ENCODE data around the gene C15orf40.

The C15orf40 gene

DNA sequence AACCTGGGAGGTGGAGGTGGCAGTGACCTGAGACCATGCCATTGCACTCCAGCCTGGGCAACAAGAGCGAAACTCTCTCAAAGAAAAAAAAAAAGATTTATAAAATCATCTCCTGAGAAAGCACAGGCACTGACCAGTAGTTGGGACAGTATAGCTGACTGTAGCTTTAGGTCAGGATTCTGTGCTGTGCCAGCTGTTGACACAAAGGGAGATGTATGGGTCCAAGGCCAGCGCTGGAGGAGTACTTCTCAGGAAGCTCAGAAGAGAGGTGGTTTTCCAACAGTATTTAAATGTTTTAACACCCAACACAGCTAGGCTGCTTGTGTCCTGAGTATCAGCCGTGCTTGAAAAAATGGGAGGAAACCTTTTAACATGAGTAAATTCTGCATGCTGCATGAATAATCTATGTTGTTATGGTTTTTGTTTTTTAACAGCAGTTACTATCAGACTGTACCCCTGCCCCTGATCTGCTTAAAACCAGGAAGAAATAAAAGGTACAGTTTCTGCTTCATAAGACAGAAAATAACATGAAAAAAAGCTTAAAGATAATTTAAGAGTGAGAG is 18.9 kb downstream of the C15orf40 start:
- DNase-seq: no peak

DNA sequence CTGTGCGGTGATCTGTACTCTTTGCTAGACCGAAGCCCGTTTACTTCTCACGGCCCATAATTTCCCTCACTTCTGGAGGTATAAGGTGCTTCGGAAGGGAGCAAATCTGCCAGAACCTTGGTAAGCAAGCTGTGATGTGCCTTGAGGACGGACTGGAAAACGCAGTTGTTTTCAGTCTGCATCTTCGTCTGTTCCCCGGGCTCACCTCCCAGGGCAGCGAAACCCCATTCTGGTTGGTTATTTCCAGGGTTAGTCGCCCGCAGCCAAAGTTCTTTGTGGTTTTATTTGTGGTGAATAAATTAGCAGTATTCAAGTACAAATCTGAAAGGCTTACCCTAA is 25.0 kb downstream of the C15orf40 start:
- DNase-seq: no peak

DNA sequence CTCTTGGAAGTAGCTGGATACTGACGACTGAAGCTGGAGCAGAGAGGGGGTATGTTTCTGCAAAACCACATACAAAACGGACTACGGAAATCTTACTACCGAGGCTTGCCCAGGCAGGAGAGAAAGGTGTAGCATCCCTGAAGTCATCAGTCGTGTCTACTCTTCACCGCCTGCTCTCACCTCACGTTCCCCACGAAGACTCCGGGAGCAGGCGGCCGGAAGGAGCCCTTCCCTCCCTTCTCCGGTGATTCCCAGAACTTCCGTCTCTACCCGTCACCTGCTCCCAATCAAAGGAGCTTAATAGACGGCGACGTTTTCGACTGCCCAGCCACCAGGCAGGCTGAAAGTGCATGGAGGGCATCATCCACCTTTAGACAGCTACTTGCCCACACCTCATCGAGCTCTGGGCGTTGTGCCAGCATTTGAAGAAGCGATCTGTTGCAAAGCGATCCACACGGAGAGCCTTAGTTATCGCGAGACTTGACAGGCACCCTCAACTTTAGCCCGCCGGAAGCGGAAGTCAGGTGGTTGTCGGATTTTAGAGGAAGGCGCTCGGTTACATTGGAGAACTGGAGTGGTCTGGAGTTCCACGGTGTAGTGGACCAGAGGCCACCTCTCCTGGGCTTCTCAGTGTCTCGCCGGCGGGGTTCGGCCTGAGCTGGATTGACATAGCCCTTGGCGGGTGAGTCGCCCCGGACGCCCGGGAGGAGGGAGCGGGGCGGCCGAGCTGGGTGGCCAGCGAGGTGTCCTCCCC is 25.6 kb downstream of the C15orf40 start, which contains the start of gene RAMAC:
Gene RAMAC, plus strand, starts transcription at position 523 of the 754 bp plus-strand sequence. CDS start 2,809 bp downstream, outside the sequence.
- DNase-seq: peak; percentile 97

DNA sequence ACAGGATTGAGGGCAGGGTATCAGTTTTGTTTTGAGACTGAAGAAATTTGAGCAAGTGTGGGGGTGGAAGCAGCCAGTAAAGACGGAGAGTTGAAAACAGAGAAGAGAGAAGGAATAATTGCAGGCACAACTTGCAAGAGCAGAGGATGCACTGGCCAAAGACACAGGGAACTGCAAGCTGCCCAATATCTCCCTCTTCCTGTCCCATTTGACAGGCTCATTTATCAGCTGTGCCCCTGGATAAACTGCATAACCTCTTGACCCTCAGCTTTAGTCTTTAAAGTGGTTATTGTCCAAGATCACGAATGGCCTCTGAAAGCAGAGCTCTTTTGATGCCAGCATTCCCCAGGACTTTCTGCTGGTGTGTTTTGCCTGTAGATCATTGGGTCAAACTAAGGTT is 30.5 kb downstream of the C15orf40 start:
- DNase-seq: no peak

DNA sequence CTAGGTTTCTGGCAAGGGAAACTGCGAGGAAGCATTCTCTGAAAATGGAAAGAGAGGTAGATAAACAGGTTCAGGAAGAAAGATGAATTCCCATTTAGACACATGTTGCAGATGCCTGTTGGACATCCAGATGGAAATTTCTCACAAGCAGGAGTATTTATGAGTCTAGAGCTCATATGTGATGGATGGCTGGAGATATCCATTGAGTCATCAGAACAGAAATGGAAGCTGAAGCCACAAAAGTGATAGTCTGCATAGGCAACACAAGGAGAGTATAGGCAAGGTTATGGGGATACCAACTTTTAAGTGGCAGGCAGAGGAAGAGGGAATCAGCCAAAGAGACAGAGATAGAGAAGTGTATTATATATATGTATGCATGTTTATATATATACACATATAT is 31.7 kb downstream of the C15orf40 start:
- DNase-seq: no peak

DNA sequence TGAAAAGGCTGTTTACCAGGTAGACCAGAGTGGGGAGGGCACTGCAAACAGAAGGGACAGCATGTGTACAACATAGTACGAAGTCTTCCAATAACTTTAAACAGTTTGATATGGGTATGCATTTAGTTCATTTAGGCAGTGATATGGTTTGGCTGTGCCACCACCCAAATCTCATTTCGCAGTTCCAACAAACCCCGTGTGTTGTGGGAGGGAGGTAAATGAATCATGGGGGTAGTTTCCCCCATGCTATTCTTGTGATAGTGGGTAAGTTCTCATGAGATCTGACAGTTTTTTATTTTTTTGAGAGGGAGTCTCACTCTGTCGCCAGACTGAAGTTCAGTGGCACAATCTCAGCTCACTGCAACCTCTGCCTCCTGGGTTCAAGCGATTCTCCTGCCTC is 33.0 kb downstream of the C15orf40 start:
- no peak for DNase-seq

DNA sequence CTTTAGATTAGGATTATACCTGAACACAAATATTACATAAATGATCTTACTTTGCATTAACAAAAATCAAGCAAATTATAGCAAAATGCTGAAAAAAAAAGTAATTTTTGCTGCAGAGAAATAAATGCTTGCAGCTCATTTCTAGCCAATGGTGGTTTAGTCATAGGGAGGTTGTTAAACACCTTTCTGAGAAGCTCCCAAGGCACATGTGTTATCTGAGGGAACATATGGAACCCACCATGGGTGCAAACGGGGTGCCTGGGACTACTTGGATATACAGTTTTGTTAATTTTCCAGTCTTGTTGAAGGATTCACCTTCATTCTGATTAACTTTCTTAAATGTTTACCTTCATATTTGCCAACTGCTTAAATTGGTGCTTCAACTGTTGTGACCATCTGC is 34.4 kb downstream of the C15orf40 start:
- DNase-seq: no peak

DNA sequence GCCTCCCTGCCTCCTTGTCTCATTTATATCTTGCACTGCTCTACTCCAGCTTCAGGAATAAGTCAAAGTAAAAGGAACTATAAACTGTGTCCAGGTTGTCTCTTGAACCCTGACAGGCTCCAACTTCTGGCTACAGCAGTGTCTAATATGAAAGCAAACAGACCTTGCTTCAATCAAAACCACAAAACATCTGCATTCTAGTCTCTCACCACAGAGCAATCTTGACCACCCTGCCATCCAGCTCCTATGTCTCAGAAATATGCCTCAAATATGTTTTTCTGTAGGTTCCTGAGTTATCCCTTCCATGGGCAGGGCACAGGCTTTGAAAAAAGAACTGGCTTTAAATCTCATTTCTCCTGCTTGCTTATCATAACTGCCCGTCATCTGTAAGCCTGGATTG is 38.4 kb downstream of the C15orf40 start:
- no peak for DNase-seq

DNA sequence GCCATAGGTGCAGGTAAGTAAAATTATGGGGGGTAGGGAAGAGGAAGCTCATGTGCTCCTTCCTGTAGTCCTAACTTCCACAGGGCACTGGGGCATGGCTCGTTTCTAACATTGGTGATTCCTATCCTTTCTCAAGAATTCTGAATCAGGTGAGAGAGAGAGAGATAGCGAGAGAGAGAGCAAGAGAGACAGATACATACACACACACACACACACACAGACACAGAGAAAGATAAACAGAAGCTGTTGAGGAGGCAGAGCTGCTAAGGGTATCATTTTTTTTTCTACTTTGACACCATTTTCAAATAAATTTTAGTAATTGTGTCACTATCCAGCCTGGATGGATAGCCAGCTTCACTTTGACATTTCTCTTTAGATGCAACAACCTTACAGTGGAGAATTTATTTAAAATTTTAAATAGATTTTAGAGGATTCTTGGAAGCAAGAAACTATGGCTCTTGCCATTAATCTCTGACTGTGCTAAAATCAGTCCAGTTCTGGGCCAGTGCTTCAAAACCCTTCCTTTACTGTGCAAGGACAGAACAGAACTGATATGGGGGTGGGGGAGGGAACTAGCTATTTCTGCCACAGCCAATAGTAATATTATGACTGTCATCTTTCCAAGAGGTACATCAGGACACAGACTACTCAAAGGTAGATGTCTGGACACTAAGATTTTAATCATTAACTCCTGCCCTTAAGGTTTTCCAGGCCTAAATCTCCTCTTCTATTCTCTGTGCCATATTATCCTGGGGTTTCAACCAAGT is 40.0 kb downstream of the C15orf40 start:
- DNase-seq: no peak

DNA sequence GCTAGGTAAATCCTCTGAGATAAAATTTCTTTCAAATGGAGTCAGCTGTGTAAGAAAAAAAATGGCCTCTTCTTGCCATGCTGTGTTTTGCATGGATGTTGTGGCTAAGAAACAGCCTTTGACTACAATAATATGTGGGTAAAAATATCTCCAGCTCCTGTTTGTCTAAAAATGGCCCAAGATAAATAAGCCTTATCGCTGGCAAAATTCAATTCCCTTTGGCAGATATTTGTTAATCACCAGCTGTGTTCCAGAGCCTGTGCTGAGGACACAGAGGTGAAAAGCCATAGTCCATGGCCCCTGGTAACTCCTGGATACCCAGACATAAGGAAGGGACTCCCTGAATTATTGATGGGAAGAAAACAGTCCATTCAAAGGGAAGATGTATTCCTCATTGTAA is 40.7 kb downstream of the C15orf40 start:
- no peak for DNase-seq

DNA sequence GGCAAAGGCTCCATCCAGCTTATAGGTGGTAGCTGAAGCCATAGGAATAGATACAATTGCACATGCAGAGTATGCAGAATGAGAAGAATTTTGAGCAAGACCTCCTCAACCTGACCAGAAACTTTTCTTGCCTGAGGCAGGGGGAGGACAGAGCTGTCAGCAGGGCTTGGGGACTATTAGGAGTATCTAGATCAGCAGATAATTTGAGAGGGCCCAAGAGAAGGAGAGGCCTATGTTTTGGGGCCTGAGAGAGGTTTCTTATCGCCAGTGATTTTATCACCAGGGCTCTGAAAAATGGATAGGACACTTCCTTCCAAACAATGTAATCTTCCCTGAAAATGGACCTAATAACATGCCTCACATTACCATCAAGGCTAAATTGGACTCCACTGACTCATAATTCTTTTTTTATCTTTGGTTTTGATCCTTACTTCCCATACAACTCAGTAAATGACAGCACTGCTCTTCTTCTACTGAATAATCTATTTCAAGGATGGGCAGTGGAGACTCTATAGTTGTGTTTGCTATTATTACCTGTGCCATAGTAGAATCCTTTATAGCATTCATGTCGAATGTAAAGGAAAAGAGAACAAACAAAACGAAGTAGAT is 41.3 kb downstream of the C15orf40 start:
- DNase-seq: no peak

DNA sequence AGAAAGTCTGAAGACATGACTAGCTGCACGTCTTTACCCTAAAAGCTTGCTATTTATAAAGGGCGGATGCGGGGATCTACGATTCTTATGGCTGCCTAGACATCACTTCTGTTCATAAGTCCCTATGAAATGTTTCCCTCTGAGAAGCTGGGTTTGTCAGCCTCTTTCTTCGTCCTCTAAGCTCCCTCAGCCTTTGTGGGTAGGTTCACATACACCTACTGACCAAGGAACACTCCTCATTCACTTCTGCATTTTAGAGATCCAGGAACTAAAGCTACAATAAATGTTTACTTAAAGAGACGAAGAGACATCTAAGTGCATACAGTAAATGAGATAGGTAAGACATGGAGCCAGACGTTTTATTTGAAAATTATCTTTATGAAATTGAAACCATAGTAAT is 42.1 kb downstream of the C15orf40 start:
- DNase-seq: no peak

DNA sequence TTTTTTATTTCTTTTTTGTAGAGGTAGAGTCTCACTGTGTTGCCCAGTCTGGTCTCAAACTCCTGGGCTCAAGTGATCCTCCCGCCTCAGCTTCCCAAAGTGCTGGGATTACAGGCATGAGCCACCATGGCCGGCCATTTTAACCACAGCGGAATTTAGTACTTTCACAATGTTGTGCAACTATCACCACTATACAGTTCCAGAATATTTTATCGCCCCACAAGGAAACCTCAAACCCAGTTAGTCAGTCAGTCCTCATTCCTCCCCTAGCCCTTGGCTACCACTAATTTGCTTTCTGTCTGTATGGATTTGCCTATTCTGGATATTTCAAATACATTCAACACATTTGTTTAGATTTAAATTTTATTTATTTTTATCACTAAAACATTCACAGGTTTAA is 43.4 kb downstream of the C15orf40 start:
- DNase-seq: no peak

DNA sequence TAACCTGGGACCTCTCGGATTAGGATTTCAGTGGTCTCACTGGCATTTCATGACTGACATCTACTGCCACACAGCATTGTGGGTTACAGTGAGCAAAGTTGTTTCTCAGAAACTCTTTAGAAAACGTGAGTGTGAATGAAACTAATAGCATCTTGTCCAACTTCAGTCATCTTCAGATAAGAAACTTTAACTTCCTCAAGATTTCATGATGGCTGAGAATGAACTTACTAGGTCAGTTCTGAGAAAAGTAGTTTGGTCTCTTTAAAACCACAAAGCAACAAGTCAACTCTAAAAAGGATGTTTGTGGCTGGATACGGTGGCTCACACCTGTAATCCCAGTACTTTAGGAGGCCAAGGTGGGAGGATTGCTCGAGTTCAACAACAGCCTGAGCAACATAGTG is 44.8 kb downstream of the C15orf40 start:
- no peak for DNase-seq

DNA sequence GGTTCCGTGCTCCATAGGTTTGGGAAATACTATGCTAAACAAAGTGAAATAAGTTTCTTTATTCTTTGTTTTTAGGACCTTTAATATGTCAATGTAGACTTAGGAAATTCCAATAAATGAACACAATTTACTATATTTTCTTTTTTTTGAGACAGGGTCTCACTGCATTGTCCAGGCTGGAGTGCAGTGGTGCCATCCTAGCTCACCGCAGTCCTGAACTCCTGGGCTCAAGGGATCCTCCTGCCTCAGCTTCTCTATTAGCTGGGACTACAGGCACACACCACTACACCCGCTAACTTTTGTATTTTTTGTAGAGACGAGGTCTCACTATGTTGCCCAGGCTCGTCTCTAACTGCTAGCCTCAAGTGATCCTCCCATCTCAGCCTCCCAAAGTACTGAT is 46.5 kb downstream of the C15orf40 start:
- DNase-seq: no peak

DNA sequence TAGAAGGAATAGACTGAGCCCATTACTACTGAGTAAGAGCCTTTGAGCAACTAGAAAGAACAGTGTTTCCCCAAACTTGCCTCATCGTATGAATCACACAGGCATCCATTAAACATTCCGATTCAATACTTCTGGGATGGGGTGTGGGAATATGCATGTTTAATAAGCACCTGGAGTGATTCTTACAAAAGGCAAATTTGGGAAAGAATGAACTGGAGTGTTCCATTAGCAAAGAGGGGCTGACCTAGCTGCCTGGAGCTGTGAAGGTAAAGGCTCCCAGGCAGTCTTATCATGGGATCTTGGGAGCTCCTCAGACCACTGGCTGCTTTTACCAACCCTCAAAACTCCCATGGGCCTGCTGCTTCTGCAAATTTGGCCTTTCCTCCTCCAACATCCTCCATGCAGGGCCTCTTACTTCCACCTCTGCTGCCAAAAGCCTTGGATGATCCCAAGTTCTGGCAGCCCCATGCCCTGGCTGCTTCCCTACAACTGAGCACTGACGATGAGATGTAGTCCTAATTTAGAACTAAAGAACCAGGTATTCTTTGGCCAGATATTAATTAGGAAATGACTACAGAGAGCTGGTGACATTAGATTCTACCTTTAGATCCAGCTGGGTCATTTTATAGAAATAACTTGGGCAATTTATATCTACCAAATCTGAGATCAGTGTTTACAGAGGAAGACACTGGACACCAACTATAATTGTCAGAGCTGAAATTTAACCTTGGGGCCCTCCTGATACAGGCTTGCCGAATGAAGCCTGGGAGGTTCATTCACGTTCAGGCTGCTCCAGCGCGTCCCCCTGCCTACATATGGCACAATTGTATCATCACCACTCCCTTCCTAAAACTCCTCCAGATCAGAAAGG is 47.7 kb downstream of the C15orf40 start:
- no peak for DNase-seq

DNA sequence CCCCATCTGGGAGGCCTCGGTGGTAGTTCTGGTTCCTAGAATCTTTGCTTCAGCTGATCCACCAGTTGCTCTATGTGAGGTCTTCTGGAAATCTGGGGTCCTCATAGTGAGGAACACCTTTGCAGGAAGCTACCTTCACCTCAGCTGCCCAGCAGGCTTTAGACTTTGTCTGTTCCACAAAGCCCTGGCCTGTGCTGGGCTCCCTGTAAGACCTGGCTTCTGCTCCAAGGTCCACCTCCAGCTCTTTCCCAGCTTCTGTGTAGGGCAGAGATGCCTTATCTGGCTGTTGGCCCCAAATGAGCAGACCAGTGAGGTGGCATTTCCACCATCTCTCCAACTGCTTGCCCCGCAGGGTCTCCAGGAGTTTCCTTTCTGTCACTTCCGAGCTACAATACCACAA is 50.7 kb downstream of the C15orf40 start:
- DNase-seq: no peak

DNA sequence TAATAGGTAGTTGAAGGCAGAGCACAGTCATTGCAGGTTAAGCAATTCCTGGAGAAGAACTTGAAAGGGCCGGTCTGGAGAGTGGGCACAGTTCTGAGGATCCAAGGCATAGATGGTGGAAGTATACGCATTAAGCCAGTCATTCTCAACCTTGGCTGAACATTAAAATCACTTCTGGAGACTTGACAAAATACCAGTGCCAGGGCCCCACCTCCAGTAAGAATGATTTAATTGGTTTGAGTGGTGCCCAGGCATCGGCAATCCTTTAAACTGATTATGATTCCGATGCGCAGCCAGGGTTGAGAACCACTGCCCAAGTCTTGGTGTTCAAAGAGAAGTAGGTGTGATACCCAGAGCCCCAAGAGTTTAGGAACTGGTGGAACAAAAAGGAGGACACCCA is 52.0 kb downstream of the C15orf40 start:
- no peak for DNase-seq

DNA sequence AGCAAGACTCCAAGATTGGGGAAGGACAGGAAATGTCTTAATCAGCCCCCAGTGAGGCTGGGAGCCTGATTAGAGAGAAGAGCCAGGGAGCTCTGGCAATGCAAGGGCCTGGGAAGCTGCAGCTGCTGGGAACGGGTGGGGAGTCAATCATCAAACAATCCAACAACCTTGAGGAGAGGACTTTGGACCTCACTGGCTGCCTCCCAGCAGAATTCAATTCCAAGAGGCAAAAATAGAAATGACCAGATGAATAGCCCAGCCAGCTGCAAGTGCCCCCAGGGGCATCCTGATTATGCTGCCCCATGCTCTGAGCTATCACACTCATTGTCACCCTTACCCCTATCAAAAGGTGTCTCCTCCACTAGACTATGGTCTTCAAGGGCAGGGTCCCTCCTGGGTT is 52.8 kb downstream of the C15orf40 start:
- DNase-seq: no peak

DNA sequence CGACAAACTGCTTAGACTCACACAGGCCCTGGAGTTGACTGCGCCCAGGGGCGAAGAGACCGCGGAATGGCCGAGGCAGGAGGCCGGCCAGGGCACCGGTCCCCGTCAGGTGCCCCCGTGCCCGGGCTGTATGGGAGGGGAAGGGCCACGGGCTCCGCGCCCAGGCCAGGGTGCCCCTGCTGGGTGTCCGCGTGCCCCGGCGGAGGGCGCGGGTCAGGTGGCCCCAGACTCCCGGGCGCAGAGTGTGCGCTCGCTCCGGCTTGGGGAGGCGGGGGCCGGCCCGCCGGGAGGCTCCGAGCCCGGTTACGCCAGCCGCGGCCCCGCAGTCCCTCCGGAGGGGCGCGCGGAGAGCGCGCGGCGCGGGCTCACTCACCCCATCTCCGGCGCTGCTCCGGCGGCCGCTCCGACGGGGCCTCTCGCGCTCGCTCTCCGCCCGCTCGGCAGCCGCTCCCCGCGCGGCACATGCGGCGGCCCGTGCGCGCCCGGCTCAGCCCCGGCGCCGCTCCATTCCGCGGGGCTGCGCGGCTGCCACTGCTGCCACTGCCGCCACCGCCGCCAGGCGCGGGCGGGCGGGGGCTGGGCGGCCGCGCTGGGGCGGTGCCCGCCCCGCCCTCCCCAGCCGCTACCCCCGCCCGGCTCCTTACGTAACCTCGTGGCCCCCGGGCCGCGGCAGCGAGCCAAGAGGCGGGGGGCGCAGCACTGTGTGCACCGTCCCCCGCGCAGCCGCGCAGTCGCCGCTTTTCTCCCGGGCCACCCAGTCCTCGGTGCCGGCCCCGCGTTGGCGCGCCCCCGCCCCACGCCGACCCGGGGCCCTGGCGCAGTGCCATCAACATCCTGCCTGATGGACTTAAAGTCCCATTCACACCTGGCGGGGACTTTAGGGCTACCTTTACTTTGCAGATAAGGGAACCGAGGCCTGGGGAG is 59.0 kb downstream of the C15orf40 start, which contains the start of gene HOMER2:
Gene HOMER2, minus strand, starts transcription at position 563 of the 924 bp plus-strand sequence. Its CDS starts 185 bp downstream, at position 378.
- DNase-seq: peak; percentile 68

DNA sequence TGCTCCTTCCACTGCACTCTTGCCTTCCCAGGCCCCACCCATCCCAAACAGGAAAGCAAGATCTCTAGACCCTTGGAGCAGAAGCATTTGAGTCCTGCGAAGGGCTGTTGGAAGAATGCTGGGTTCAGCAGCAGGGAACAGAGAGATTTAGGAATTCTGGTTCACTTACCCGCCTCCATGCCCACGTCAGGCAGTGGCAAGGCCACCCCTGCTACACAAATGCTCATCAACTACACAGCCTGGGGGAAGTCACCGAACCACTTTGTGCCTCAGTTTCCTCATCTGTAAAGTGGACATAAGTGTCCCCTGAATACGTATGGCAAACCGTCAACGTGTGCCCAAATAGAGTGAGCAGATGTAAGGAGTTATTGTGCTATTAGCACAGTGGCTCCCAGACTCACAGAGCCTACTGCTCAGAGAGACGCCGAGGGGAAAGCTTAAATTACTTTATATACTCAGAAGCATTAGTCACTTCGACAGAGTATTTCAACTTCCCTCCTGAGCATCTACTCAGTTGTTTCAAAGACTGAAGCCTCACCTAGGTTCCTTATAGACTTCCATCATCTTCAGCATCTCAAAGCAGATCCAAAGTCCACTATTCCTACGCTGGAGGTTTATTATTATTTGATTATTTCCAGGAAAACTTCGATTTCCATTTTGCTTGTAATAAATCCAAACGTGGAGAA is 59.8 kb downstream of the C15orf40 start:
- peak; percentile 37 for DNase-seq

All from retina (tissue), 1 donor.